ENCODE data around the gene PELO. TPM values are rescaled to one million over a fixed set of nuclear protein-coding genes. Genes with fewer than 3 reads are reported as not detected.
"Not testable (repeated sequence)": the region's sequence is repeated elsewhere in the genome, so short reads cannot be mapped to it uniquely, and the experiment has no call there.

The PELO gene, protein sequence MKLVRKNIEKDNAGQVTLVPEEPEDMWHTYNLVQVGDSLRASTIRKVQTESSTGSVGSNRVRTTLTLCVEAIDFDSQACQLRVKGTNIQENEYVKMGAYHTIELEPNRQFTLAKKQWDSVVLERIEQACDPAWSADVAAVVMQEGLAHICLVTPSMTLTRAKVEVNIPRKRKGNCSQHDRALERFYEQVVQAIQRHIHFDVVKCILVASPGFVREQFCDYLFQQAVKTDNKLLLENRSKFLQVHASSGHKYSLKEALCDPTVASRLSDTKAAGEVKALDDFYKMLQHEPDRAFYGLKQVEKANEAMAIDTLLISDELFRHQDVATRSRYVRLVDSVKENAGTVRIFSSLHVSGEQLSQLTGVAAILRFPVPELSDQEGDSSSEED
- 37.1 and 41.2 TPM in 2 replicates for total RNA-seq (2014; rRNA removed; shearing (Covaris generic))

DNA sequence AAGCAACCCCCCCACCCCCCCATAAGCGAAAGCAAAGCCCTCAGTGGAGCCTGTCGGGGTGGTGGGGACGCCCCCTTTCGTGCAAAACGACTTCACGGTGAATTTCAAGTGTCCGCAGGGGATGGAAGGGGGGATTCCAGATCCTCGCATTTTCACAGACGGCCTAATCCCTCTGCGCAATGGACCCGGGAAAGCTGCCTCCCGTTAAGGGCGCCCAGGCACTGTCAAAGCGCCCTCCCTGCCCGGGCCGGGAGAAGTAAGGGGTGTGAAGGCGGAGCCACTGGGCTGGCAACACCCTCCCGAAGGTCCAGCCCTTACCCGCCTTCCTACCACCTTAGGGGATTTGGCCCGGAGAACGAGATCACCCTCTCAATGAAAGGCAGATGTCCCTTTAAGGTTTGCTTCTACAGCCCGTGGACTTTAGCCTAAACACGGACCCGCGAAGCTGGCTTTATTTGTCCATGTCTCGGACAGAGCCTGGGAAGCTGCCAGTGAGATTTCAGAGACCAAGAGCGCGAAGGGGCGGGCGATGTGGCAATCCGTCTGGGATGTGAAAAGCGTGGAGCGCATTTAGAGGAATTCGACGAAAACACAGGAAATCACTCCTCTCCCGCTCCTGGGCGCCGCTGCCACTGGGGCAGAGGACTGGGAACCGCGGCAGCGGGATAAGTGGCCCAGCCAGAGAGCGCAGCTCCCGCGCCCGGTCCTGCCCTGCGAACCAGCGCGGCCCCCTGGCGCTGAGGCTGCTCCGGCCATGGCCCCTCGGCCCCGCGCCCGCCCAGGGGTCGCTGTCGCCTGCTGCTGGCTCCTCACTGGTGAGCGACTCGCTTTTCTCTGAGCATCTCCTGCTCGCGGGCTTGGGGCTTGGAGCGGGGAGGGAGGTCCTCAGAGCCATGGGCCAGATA, at the start of gene PELO, which contains the start of gene ITGA1:
TSS of gene PELO (plus strand) at position 317 of the 905 bp plus-strand sequence. CDS start 12,479 bp downstream, outside the sequence.
TSS of gene ITGA1 (plus strand) at position 317 of the 905 bp plus-strand sequence. CDS start at position 755, 438 bp downstream.
- peak; percentile 91 for DNase-seq (ENCODE audit: low spot score)

DNA sequence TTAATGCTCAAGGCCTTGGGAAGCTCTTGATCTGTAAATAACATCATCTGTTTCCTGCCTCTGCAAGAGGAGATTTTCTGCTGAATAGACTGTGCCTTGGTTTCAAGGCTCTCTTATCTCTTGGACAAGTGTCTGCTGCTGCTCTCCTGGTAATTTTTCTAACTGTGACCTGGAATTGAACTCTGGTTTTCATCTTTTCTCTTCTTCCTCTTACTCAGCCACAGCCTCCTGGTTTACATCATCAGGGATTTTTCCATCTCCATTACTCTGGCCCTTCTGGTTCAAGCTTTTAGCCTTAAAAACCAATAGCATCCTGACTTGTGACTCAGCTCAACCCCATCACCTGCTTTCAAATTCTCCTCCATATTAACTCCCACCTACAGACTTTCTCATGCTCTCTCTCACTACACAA, 49.6 kb upstream of the PELO start:
- DNase-seq (ENCODE audit: low spot score), result no peak

DNA sequence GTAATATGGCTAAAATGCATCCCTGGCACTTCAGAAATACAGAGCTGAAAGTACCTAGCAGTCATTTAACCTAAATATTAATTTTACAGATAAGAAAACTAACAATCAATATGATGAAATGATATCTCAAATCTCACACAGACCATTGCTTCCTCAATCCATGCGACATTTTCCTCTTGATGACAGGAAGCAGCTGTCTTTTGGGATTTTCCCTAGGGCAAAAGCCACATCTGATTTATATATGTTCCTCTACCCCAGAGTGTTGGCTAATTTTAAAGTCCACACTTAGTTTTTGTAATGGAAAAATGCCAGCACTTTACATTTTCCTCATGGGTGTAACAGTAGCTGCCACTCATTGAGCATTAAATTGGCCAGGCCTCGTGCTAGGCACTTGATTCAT, 47.7 kb upstream of the PELO start:
- DNase-seq (ENCODE audit: low spot score), result no peak

DNA sequence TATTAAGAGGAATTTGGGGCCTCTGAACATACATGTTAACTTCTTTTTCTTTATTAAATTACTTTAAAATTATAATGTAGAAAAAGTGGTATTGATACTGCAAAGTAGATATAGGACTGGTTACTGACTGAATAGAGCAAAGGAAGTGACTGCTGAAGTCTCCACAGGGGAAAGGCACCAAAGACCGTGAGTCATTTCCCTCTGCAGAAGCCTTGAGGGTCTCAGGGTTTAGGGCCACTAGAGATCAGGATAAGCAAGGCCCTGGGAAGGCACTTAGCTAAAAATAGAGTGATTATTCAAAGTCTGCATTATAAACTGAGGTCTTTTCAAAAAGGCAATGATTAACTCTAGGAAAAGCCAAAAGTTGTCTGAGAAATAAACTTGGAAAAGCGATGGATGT, 44.7 kb upstream of the PELO start:
- no peak for DNase-seq (ENCODE audit: low spot score)

DNA sequence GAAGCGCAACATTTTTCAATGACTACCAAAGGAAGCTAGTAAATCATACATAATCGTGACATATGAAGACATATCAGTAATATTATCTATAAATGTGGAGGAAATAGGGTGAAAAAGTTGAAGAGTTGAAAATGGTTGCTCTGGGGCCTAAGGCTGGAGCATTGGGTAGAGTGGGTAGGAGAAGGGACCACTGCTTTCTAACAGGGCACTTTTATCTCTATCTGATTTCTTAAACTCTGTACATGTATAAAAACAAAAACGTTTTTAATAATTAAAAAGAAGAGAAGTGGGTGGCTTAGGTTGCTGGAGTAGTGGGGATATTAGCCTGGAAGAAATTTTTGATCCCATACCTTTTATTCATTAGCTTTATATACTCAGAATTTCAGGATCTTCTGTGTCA, 44.2 kb upstream of the PELO start:
- DNase-seq (ENCODE audit: low spot score), result no peak

DNA sequence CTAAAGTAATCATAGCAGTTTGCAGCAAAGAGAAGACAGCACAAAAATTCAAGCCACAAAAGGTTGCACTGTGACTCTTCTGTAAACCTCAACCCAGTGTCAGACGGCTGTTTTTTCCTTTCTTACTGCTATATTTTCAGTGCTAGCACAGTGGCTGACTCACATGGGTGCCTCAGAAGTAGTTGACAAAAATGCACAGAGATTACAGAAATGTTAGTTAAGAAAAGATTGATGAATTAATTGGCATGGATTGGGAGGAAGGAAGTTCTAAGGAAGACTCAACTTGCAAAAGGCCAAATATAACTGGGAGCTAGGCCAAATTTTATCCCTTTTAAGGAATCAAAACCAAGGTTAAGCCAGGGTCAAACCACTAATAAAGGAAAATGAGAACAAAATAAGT, 43.7 kb upstream of the PELO start:
- DNase-seq (ENCODE audit: low spot score), result no peak

DNA sequence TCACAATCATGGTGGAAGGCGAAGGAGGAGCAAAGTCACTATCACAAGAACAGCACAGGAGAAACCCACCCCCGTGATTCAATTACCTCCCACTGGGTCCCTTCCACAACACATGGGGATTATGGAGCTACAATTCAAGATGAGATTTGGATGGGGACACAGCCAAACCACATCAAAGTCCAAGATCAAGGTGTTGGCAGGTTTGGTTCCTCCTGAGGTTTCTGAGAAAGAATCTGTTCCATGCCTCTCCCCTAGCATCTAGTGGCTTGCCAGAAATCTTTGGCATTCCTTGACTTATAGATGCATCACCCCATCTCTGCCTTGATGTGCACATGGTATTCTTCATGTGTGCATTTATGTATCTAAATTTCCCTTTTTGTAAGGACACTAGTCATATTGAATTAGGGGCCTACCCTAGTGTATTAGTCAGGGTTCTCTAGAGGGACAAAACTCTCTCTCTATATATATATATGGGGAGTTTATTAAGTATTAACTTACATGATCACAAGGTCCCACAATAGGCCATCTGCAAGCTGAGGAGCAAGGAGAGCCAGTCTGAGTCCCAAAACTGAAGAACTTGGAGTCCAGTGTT, 42.8 kb upstream of the PELO start:
- DNase-seq (ENCODE audit: low spot score), result not testable (repeated sequence)

DNA sequence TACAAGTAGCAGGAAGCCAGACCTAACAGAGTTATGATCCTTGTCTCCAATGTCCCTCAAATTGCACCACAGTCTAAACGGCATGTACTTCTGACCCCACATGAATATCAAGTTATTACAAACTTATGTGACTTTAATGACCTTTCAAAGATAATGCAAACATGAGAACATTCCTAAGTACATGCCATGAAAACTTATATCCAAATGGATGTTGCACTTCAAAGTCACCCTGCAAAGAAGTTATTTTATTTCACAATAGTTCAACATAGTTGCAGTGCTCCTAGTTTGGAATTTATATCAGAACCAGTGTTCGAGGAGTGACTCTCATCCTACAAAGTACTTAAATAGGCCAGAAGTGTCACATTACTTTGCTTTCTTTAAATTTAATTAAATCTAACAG, 41.2 kb upstream of the PELO start:
- DNase-seq (ENCODE audit: low spot score), result no peak

DNA sequence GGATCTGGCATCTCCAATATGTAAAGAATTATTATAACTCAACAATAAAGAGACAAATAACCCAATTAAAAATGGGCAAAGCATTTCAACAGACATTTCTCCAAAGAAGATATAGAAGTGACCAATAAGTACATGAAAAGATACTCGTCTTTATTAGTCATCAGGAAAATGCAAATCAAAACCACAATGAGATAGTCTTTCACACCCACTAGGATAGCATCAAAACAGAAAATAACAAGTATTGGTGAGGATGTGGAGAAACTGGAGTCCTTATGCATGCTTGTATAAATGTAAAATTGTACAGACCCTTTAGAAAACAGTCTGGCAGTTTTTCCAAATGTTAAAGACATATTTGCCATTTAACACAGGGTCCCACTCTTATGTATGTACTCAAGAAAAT, 39.1 kb upstream of the PELO start:
- DNase-seq (ENCODE audit: low spot score), result no peak

DNA sequence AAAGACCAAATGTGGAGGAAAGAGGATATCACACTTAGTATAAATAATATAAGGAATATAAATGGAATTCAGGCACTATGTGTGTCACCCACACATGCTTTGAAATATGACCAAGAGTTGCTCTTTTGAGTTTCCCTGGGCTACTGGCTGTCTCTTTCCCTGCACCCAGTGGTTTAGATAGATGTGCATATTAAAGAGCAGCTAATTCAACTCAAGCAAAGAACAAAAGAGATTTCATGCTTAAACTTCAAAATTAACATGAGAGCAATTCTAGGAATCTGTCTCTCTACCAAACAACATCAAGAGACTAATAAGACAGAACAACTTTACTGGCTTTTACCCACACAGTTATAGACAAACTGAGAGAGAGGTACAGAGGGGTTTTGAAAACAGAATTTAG, 38.0 kb upstream of the PELO start:
- no peak for DNase-seq (ENCODE audit: low spot score)

DNA sequence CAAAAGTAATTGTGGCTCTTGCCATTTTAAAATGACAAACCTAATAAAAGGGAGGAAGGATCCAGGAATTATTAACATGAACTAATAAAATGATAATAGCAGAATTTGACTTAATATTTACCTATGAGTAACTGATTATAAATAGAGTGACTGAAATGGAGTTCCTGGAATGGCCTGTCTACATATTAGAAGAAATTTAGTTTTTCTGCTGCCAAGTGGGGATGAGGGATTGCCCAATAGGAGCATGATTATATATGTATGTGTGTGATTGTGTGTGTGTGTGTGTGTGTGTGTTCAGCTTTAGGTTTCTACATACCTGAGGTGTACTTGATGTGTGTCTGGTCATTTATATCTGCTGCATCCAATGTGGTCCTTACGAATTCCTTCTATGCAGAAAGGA, 36.6 kb upstream of the PELO start:
- no peak for DNase-seq (ENCODE audit: low spot score)

DNA sequence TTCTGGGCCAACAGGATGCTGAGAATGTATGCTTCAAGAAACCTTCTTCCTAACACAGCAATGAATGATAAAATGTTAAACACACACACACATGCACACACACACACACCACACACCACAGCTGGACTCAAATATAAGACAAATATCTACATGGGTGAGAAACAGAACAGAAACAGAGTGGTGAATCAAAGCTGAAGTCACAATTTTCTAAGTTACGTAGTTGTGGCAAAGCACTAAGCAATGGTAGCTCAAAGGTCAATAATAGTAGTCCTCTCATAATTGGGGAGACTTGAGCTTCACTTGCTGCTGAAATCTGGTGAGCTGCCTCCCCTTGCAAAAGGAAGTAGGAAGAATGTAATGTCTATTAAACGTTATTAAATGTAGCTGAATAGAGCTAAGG, 33.7 kb upstream of the PELO start:
- DNase-seq (ENCODE audit: low spot score), result no peak

DNA sequence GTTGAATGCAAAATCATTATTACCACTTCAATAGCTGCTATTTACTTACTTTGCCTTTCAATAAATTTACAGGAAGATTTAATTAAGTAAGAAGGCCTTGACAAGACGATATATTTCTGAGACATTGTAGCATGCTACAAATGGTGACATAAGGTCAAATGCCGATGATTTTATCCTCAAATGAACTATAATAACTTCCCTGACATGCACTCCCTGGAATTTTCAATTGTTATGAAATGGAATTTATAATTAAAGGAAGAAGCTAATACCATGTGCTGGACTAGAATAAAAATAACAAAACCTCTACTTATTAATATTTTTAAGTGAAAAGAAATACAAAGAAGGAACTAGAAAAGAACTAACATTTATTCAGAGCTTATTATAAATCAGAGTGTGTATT, 30.2 kb upstream of the PELO start:
- DNase-seq (ENCODE audit: low spot score), result no peak

DNA sequence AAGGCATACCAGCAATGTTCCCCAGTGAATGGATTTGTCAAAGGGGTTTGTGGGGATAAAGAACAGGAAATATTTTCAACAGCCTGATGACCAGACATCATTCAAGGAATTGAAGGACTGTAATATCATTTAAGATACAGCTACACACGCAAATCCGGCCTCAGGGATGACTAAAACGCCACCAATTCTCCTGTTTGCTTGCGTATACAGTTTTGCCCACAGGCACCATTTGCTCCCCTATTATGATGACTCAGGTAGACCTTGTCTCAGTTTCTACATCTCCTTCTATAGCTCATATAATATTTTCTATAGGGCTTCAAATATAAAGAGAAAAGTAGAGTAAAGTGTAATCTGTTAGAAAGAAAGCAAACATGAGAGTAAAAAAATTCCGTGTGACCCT, 29.7 kb upstream of the PELO start:
- DNase-seq (ENCODE audit: low spot score), result no peak

DNA sequence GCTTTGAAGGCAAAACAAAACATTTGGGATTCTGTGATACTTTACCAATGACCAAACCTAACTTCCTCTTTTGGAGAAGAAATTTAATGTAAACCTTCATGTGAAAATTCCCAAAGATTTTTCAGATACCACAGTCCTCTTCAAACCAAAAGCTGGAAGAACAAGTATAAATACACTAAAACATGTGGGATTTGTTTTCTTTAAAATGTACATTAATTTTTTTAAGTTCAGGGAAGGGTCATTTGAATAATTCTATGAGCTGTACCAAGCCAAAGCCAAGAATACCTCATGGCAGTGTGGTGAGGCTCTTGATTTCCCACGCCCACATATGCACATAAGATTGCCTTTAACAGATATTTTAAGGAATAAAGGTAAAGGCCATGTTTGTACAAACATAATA, 28.4 kb upstream of the PELO start:
- DNase-seq (ENCODE audit: low spot score), result no peak

DNA sequence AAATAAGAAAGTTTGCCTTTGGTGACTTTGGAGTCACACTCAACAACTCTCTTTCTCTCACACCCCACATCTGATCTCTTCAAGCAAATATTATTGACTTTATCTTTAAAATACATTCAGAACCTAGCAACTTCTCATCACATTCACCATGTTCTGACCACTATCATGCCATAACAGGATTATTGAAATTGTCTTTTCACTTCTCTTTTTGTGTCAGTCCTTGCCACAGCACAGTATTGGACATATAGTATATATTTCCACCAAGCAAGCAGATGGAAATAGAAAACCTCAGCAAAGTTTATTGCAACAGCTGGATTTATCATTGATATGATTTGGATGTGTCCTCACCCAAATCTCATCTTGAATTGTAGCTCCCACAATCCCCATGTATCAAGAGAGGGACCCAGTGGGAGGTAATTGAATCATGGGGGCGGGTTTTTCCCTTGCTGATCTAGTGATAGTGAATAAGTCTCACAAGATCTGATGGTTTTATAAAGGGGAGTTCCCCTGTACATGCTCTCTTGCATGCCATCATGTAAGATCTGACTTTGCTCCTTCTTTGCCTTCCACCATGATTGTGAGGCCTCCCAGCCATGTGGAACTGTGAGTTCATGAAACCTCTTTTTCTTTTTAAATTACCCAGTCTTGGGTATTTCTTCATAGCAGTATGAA, 26.9 kb upstream of the PELO start:
- DNase-seq (ENCODE audit: low spot score), result no peak

DNA sequence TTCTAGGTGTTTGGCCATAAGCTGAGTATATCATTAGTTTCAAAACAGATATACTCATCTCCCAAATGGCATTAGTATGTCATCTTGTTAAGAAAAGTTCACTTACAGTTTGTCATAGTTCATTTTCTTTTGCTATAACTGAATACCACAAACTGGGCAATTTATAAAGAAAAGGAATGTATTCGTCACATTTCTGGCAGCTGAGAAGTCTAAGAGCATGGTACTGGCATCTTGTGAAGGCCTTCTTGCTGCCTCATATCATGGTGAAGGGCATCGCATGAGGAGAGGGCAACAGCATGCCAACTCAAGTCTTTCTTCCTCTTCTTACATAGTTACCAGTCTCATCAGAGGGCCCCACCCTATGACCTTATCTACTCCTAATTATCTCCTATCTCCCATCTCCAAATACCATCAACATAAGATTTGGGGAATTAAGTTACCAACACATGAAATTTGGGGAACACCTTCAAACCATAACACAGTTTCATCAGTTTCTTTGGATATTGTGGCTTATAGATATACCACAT, 20.4 kb upstream of the PELO start:
- no peak for DNase-seq (ENCODE audit: low spot score)

DNA sequence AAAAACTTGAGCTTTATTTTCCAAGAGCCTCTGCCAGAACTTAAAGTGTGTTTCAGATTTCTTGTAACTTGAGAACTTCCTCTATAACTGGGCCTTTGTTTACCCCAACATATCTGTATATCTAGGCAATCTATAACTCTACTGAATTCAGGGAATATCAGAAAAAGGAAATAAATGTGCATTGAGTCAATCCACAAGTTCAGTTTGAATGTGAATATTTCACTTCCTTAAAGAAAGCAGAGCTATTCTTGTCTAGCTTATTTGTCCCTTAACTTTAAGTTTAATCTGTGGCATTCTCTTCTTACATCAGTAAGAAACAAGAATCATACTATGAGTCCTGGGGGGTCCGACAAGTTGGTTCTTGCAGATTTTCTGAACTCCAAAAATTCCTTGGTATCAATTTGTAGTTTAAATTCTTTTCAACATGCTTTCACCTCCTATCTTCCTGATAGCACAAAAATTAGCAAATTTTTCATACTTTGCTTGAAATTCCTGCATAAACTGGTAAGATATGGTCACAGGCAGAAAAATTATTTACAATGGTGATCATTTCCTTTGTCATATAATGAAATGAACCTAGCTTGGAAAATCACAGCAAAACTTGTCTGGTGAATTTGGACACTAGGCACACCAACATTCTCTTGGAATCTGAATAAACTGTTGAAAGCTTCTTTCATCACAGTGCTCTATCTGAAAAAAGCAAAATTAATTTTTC, 19.8 kb upstream of the PELO start:
- DNase-seq (ENCODE audit: low spot score), result no peak

DNA sequence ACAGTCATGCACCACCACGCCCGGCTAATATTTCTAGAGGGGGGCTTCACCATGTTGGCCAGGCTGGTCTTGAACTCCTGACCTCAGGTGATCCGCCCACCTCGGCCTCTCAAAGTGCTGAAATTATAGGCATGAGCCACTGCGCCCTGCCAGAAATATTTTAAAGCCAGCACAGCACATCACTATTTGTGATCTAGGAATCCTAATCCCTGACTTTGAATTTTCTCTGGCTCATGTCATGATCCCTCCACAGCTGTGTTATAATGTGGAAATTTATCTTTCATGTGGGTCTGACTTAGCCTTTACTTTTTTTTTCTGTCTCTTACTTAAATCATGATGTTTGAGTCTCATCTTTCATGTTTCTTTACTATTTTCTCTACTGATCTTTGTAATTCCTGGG, 18.7 kb upstream of the PELO start:
- no peak for DNase-seq (ENCODE audit: low spot score)

DNA sequence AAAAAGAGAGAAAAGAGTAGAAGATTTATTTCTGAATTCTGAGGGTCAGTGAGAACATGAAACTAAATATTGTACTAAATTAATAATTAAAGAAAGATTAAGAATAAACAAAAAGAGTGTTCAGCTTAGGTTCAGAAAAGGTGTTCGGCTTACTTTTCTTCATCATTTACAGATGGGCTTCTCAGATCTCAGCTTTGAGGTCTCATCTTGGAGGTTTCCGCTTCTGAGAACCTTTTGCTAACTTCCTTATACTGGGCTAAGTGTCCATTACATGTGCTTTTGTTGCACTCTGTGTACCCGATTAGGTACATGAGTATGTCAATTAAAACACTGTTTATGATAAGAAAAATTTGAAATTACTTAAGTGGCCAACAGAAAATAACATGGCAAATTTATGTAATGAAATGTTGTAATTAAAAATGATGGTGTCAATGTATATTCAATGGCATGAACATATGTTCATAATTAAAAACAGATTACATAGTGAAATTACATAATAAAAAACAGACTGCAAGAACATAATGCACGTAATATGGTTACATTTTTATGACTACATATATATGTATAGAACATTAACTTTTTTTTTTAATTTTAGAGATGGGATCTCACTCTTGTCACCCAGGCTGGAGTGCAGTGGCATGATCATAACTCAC, 17.3 kb upstream of the PELO start:
- DNase-seq (ENCODE audit: low spot score), result no peak

All from HT-29 (cell line).